Measurements from ENCODE around the gene PRDM10. TPM values are rescaled to one million over a fixed set of nuclear protein-coding genes. Genes with fewer than 3 reads are reported as not detected.
"Not testable (repeated sequence)": the region's sequence is repeated elsewhere in the genome, so short reads cannot be mapped to it uniquely, and the experiment has no call there.

PRDM10 gene
- polyA plus RNA-seq, 1 donor = 6.0 TPM

DNA sequence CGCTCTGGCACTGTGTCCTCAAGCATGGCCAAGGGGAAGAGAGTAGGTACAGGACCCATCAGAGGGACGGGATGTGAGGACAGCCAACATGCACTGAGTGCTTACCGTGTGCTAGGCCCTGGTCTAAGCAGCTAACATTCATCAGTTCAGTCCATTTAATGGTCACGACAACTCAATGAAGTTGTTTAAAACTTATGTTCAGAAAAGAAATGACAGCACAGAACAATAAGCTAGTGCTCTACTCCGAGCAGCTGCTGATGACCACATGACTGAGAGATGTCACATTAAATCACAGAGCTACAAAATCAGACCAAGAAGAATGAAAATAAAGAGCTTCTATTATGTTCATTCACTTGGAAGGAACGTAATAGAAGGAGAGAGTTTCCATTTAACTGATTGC lies 26.3 kb downstream of the PRDM10 start:
- no peak for DNase-seq (ENCODE audit: low read depth)

DNA sequence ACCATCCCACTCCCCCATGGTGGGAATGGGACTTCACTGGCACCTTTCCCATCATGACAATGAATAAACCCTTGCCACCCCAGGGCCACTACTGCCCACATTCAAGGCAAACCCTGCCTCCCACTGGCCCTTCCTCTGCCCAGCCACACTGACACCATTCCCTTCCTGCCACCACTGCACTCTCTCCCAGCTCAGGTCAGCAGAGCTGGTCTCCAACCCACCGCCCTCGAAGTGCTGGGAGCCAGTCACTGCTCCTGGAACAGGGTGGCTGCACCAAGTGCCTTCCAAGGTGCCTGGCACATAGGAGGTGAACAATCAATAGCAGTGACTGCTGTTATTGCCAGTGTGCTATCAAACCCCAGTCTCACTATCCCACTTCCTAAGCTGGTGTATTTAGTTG lies 27.1 kb downstream of the PRDM10 start:
- no peak for DNase-seq (ENCODE audit: low read depth)

DNA sequence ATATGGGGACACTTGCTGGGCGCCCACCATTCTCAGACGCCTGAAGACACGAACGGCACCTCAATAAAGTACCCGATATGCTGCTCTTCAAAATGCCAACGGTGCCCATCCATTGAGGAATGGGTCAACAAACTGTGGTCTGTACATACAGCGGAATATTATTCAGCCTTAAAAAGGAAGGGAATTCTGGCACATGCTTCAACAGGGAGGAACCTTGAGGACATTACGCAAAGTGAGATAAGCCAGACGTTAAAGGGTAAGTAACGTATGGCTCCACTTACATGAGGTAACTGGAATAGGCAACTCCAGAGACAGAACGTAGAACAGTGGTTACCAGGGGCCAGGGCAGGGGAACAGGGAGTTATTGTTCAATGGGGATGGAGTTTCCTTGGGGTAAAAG lies 28.0 kb downstream of the PRDM10 start:
- no peak for DNase-seq (ENCODE audit: low read depth)

DNA sequence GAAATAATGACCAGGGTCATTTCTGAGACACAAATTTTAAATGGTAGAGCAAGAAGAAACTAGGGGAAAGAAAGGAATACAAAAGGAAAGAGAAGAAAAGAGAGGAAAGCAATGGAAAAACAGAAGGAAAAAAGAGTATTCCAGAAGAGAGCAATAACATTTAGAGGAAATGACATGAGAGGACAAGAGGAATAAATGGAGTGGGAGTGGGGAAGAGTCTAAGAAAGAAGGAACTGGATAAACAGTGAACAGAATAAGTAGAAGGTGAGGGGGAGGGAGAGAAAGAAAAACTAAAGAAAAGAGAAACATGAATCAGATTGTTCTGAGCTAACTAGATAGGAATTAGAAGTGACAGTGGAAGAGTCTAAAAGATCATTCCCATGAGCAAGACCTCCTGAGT lies 28.4 kb downstream of the PRDM10 start:
- DNase-seq (ENCODE audit: low read depth) = no peak

DNA sequence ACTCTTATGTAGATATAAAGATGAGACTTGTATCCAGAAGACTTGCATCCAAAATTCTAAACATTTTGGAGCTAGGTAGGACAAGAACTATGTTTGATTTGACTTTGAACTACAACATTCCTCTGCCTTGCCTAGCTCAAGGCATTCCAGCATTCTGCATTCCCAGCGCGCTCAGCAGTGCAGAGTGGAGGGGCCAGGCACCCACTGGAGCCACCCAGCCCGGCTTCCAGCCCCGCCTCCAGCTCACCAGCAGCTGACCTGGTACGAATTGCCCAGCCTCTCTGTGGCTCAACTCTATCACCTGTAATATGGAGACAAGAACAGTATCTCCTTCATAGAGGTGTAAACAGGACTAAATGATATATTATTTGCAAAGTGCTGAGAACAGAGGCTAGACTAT lies 28.8 kb downstream of the PRDM10 start:
- DNase-seq (ENCODE audit: low read depth) = no peak

DNA sequence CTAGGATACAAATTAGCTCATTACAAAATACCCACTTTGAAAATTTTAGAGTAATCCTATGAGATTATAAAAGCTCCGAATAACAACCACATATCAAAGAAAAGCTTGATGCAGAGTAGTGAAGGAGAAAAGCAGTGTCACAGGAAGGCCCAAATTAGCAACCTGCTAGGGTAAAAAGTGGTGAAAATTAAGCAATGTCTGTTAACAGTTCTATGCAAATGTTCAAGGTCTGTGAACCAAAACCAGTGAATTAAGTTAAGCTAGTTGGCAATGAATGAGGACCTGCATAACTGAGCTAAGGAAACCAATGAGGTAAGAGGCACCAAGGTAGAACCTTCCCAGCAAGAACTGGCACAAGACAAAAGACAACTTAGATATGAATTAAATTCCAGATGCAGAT lies 29.6 kb downstream of the PRDM10 start:
- DNase-seq (ENCODE audit: low read depth) = no peak

DNA sequence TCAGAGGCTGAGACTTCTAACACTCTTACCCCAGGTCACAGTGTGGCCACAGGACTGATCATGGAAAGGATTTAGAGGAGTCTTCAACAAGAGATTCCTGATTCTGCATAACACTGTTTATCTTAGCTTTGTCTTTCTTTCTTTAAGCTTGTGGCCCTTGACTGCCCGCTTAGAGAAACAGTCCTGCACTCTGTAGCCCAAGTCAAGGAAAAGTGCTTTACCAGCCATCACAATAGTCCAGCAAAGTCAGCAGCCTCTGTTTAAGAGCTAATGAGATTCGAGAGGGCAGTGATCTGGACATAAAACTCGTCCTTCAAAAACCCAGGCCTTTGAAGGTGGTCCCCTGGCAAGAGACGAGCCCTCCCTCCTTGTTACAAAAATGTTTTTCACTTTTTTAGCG lies 30.0 kb downstream of the PRDM10 start:
- no peak for DNase-seq (ENCODE audit: low read depth)

DNA sequence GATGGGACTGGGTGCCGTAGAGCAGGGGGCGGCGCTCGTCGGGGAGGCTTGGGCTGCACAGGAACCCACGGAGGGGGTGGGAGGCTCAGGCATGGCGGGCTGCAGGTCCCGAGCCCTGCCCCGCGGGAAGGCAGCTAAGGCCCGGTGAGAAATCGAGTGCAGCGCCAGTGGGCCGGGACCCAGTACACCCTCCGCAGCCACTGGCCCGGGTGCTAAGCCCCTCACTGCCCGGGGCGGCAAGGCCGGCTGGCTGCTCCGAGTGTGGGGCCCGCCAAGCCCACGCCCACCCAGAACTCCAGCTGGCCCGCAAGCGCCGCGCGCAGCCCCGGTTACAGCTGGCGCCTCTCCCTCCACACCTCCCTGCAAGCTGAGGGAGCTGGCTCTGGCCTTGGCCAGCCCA lies 30.8 kb downstream of the PRDM10 start:
- DNase-seq (ENCODE audit: low read depth) = not testable (repeated sequence)

DNA sequence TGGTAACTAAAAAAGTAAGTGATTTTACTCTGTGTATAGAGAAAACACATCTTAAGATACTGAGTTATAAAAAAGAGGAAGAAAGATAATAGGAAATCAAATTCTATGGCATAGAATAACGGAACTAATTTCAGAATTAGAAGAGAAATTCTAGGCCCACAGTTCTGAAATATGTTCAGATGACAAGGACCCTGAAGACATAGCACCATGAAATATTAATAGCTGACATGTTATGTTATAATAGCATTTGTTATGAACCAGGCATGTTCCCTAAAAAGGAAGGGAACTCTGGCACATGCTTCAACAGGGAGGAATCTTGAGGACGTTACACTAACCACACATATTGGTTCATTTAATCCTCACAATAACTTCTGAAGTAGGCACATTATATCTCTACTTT lies 32.7 kb downstream of the PRDM10 start:
- DNase-seq (ENCODE audit: low read depth) = no peak

DNA sequence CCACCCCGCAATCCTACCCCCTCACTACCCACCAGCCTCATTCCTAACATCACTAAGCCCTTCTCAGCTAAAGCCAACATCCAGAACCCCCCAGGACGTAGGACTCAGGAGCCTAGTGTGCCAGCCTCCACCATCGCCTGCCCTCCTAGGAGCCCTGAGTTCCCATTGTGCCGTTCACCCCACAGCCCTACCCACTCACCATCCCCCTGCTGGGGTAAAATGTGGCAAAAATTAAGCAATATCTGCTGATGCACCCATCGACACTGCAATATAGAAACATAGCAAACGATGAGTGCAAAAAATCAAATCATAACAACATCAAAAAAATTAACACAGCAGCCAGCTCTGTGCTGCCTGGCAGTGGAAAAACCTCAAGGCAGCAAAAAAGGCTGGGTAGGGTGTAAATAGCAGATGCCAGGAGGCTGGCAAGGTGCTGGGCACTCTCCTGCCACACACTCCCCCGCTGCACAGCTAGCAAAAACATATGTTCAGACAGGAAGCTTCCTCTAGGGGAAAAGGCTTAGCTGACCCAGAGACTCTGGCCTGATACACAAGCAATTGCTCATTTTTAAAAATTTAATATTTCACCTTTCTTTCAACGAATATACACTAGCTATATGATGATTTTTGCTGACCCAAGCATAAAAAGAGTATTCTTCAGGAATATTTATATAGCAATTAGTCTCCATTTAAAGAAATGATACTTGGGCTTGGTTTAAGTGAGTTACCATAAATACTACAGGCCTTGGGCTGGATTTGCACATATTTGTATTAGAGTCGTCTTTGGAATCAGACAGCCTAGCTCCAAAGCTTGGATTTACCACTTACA lies 33.8 kb downstream of the PRDM10 start:
- DNase-seq (ENCODE audit: low read depth) = no peak

DNA sequence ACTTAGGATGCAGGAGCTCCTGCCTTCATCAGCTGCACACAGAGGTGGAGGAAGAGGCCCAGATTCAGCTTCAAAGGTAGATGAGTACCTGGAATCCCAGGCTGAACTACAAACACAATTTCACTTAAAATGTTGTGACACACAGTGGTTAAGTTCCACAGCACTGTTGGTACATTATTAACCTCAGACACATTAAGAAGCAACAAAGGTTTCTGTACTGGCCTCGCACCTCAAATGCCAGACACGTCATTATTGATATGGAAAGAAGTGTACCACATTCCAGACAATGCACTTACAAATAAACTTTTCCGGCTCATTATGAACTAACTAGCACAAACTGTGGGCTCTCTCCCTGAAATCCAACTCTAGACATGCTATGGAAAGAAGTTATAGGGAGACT lies 34.6 kb downstream of the PRDM10 start:
- no peak for DNase-seq (ENCODE audit: low read depth)

DNA sequence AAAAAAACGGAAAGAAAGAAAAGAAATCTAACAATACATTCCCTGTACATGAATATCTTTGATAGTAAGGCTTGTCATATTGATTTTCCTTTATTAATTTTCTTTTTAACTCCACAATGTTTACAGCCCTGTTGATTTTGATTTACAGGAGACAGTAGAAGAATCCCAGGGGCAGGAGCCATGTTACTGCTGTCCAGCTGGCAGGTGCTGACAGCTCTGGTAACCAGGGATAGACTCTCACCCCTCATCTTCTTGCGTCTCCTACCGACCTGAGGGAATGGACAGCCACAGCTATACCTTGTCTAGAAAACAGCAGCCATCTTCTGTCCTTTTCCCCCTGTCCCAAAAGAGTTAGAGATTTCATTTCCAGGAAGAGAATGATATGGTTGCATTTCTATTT lies 37.4 kb downstream of the PRDM10 start:
- DNase-seq (ENCODE audit: low read depth) = no peak

DNA sequence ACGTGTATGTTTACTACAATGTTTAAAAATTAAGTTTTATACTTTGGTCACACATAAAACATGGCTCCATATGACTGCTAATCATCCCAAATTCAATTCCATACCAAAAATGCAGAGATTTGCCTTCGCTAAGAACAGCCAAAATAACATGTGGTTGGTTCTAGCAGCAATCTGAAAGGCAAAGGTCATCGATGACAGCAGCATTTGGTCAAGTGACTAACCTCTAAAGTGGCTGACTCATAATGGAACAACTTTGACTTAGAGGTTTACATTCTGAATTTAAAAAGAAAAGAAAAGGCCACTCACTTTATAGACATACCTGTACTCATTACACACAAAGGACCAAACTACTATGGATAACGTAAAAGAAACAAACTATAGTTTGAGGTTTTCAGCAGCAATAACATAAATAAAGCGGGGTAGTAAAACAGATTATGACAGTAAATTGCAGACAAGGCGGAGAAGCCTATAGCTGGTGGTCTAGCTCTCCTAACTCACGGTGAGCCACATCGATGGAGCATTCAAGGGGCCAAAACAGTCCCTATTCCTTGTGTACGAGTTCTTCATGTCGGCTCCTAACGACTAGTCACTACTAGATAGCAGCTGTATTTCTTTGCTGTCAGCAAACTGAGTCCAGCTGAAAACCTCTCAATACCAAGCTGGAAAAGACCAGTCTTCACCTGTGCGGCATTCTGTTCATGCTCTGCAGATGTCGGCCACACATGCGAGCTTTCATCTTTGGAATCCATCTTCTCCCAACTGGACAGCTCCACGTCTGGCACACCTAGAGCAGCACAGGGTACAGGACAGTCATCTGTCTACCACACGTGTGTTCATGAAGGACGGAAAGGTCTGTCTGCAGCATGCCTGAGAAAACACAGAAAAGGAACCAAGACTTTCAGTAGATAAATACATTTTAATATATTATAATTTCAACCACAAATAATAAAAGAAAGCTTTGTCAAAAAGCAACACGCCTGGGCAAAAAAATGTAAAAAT lies 42.1 kb downstream of the PRDM10 start:
- DNase-seq (ENCODE audit: low read depth) = no peak

DNA sequence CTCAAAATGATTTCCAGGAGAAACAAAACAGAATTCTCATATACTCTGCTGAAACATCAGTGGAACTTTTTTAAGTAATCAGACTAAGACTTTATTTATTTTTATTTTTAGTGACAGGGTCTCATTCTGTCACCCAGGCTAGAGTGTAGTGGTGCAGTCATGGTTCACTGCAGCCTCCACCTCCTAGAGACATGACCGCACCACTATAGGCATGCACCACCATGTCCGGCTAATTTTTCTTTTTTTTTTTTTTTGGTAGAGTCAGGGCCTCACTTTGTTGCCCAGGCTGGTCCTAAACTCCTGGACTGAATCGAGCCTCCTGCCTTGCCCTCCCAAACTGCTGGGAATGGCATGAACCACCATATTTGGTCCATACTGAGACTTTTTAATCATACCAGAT lies 42.9 kb downstream of the PRDM10 start:
- DNase-seq (ENCODE audit: low read depth) = no peak

DNA sequence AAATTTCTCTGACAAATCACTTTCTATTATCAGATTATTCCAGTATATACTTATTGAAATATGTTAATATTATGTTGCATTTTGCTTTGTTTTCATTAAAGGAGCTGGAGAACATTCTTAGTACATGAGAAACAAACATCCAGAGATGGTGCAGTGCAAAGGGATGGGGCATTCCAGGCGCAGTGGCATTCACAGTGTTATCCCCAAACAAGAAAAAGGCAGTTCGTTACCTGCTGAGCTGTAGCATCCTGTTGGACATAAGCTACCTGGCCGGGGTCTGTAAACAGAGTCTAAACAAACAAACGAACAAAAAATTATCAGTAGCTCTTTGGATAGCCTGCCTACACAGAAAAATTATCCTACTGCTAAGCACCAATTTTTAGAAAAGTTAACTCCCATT lies 47.4 kb downstream of the PRDM10 start:
- no peak for DNase-seq (ENCODE audit: low read depth)

DNA sequence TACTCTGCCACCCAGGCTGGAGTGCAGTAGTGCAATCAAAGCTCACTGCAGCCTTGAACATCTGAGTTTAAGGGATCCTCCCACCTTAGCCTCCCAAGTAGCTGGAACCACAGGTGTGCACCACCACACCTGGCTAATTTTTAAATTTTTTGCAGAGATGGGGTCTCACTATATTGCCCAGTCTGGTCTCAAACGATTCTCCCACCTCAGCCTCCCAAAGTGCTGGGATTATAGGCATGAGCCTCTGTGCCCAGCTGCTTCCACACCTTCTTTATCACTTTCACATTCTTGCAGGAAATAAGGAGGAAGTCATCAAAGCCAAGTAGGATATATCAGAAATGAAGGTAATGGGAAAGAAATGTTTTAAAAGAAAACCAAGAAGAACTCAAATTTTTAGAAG lies 47.9 kb downstream of the PRDM10 start:
- not testable (repeated sequence) for DNase-seq (ENCODE audit: low read depth)

DNA sequence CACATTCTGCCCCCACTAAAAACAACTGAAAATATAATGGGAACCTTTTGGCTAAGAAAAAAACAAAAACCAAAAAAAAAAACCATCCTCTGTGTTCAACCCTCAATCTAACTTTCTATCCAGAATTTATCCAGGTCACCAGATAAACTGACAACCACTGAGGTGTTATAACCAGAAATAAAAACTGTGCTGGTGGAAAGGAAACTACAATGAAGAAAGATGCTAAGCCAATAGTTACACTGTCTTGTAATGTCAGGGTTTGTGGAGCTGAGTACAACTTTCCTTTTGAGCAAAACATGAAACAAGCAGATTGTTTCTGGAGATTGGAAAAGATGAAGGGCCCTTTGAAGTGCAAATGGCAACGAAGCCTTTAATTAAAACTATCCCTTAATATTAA lies 50.8 kb downstream of the PRDM10 start:
- no peak for DNase-seq (ENCODE audit: low read depth)

DNA sequence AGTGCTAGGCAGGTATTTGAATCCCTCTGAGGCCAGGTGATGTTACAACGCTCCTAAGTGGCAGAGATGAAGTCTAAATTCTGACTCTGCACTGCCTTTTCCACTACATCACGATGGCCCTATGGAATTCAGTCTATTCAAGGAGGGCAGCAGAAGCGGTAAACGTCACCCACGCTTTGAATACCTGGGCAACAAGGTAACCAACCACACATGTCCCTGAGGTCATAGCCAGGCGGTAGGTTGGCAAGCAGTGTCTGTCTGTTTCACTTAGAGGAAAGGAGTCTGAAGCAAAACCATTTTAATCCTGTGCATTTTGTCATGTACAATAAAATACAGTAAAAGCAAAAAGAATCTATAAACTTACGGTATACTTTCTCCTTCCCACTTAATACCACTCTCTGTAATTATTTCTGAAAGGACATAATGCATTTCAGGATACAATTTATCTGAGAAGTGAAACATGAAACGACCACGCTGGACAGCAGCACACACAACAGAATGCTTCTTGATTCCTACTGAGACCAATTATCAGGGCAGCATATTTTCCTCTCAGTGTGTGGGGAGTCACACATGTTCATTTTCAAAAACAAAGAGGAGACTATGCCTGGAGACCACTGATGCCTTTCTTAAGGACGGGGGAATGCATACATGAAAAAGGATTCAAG lies 51.3 kb downstream of the PRDM10 start:
- no peak for DNase-seq (ENCODE audit: low read depth)

DNA sequence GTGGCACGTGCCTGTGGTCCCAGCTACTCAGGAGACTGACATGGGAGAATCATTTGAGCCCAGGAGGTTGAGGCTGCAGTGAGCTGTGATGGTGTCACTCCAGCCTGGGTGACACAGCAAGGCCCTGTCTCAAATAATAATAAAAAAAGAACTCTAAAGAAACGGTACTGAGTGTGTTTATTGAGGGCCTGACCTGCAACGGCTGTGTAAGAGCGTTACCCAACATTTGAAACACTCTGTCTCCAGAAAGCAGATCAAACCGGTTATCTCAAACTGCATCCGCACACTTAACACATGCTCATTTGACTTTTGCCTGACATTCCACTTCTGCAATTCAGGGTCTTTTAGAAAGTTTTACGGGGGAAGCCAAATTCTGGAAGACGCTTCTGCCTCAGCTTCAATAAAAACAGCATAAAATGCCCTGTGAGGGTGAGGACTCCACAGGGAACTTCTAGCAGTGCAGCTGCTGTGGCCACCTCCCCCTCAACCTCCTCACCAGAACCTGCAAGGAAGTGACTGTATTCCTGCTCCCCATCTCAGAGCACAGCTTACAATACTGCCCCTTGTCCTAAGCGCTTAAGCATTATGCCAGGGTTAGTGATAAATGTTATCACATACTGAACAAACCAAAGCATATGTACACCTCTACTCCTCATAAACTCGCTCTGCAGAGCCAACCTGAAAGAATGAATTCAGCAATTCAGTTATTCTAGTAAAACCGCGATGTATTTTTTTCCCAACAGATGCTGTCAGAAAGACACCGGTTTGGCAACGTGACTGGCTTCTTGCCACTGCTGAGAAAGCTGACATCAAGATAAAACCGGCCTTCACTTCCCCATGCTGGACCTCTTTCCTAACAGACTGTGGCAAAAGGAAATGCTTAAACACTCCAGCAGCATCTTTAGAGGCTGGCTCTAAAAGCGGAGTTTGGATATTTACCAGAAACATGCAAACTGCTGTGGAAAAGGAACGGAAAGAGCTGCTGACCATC lies 52.2 kb downstream of the PRDM10 start:
- peak; percentile 62 for DNase-seq (ENCODE audit: low read depth)

DNA sequence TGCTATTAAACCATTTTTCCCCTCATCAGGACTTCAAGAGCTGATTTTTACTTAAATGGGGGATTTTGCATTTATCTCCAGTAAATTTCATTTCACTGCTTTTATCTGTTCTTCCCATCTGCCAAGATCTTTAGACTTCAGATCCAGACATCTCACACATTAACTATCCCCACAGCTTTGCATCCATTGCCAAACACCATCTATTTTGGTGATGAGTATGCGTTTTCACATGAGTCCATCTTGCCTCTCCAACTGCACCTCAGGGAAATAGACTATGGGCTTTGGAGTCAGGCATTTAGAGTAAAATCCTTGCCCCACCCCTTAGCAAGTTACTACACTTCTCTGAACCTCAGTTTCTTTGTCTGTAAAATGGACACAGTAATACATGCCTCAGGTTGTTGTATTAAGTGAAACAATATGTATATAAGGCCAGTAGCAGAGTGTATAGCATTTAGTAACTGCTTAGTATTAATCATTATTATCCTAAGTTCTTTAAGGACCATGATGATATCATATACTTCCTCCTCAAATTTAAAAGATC lies 53.6 kb downstream of the PRDM10 start:
- no peak for DNase-seq (ENCODE audit: low read depth)

DNA sequence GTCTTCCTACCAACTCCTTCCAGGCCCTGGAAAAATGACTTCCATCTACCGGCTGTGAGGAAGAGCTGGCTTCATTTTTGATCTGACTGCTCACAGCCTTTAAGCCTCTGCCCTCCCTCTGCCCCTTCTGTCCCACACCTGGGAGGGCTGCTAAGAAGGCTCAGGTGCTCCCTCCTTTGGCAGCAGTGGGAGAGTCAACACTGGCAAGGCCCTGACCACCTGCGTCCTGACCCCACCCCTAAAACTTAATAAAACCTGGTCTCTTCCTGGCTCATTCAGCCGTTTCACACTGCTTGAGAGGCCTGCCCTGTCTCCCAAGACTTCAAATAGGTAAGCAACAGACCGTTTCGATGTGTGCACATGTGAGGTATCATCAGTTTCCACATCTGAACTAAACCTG lies 55.2 kb downstream of the PRDM10 start:
- no peak for DNase-seq (ENCODE audit: low read depth)

Measured in forelimb muscle (tissue), 1 donor.